Measurements from ENCODE around the gene PLCB3.

Gene PLCB3

GRCh38 chr11:64251016-64251752 is at the start of gene PLCB3:
PLCB3 (plus strand) TSS chr11:64251530; CDS start chr11:64251650, 120 bp downstream.
- DNase-seq (ENCODE audit: low read depth): no peak

- DNase-seq (ENCODE audit: low read depth): no peak
These were observed 49.8 kb upstream of the PLCB3 start for GRCh38 chr11:64201543-64201942.

GRCh38 chr11:64202992-64203391 is 48.3 kb upstream of the PLCB3 start:
- DNase-seq (ENCODE audit: low read depth): no peak

GRCh38 chr11:64203421-64204079 is 47.8 kb upstream of the PLCB3 start:
- DNase-seq (ENCODE audit: low read depth): no peak

- DNase-seq (ENCODE audit: low read depth): no peak
These were observed 47.3 kb upstream of the PLCB3 start for GRCh38 chr11:64204080-64204440.

GRCh38 chr11:64204464-64204989 is 46.8 kb upstream of the PLCB3 start:
- peak; percentile 94 for DNase-seq (ENCODE audit: low read depth)

GRCh38 chr11:64206457-64207255 is 44.7 kb upstream of the PLCB3 start, which contains the start of gene FERMT3:
FERMT3 (plus strand) TSS chr11:64206721; CDS start chr11:64207365, 644 bp downstream.
- no peak for DNase-seq (ENCODE audit: low read depth)

- no peak for DNase-seq (ENCODE audit: low read depth)
These were observed 43.9 kb upstream of the PLCB3 start for GRCh38 chr11:64207256-64208085.

- no peak for DNase-seq (ENCODE audit: low read depth)
These were observed 43.1 kb upstream of the PLCB3 start for GRCh38 chr11:64208086-64208795.

GRCh38 chr11:64208796-64209562 is 42.4 kb upstream of the PLCB3 start:
- DNase-seq (ENCODE audit: low read depth): no peak

- DNase-seq (ENCODE audit: low read depth): no peak
These were observed 41.8 kb upstream of the PLCB3 start for GRCh38 chr11:64209563-64209843.

GRCh38 chr11:64210301-64211020 is 40.9 kb upstream of the PLCB3 start:
- DNase-seq (ENCODE audit: low read depth): no peak

GRCh38 chr11:64211181-64211872 is 40.0 kb upstream of the PLCB3 start:
- DNase-seq (ENCODE audit: low read depth): no peak

- DNase-seq (ENCODE audit: low read depth): no peak
These were observed 34.5 kb upstream of the PLCB3 start for GRCh38 chr11:64216879-64217278.

- no peak for DNase-seq (ENCODE audit: low read depth)
These were observed 32.5 kb upstream of the PLCB3 start for GRCh38 chr11:64218628-64219353.

GRCh38 chr11:64219354-64219684 is 32.0 kb upstream of the PLCB3 start:
- DNase-seq (ENCODE audit: low read depth): no peak

- no peak for DNase-seq (ENCODE audit: low read depth)
These were observed 31.6 kb upstream of the PLCB3 start for GRCh38 chr11:64219755-64220154.

- no peak for DNase-seq (ENCODE audit: low read depth)
These were observed 31.1 kb upstream of the PLCB3 start for GRCh38 chr11:64220271-64220670.

- DNase-seq (ENCODE audit: low read depth): no peak
These were observed 30.5 kb upstream of the PLCB3 start for GRCh38 chr11:64220798-64221197.

All from amniotic epithelial cell (primary cell).